ENCODE data around the gene USPL1.

The USPL1 gene

GRCh38 chr13:30608364-30608763 lies 9.4 kb upstream of the USPL1 start:
- ChIA-PET CTCF (interaction anchor here (1.1 to 1.6 kb wide), 2 partner anchors 9 to 16 kb away, joined by 3 to 11 read pairs; partner anchors contain the start of gene USPL1), POLR2A (interaction anchor here (0.6 kb wide), 1 partner anchor 193 kb away, joined by 4 read pairs; no protein-coding TSS in a partner anchor)

GRCh38 chr13:30610311-30610710 lies 7.4 kb upstream of the USPL1 start:
- ChIA-PET CTCF (interaction anchor here (1.3 kb wide), 1 partner anchor 45 kb away, joined by 3 read pairs; no protein-coding TSS in a partner anchor), POLR2A (no interaction called here)
- TF ChIP-seq CTCF (IDR thresholded peaks at IDR 0.05; ENCODE audit: control extremely low read depth, extremely low read depth, low read depth, missing control alignments) = no peak
- DNase-seq (ENCODE audit: extremely low spot score) = no peak

More at GRCh38 chr13:30608364-30608763, 9.4 kb upstream of the USPL1 start:
- no peak for DNase-seq (ENCODE audit: extremely low spot score)
- TF ChIP-seq CTCF (IDR thresholded peaks at IDR 0.05; ENCODE audit: control extremely low read depth, extremely low read depth, low read depth, missing control alignments) = no peak

- CTCF ChIA-PET = interaction anchor here (0.9 to 1.5 kb wide), 6 partner anchors 13 to 483 kb away, joined by 3 read pairs; no protein-coding TSS in a partner anchor
These were observed 2.2 kb upstream of the USPL1 start for GRCh38 chr13:30615481-30615865.

GRCh38 chr13:30615866-30616541 lies 1.7 kb upstream of the USPL1 start:
- CTCF ChIA-PET = interaction anchor here (0.7 to 3.1 kb wide), 8 partner anchors 8 to 483 kb away, joined by 3 to 11 read pairs (median 3); no protein-coding TSS in a partner anchor
- no peak for TF ChIP-seq CTCF (IDR thresholded peaks at IDR 0.05; ENCODE audit: control extremely low read depth, extremely low read depth, low read depth, missing control alignments)
- DNase-seq (ENCODE audit: extremely low spot score) = no peak
- POLR2A ChIA-PET = no interaction called here

More at GRCh38 chr13:30615481-30615865, 2.2 kb upstream of the USPL1 start:
- no peak for TF ChIP-seq CTCF (IDR thresholded peaks at IDR 0.05; ENCODE audit: control extremely low read depth, extremely low read depth, low read depth, missing control alignments)
- POLR2A ChIA-PET = interaction anchor here (0.7 kb wide), 1 partner anchor 36 kb away, joined by 3 read pairs; no protein-coding TSS in a partner anchor
- DNase-seq (ENCODE audit: extremely low spot score) = no peak

GRCh38 chr13:30616927-30617314 lies 799 bp upstream of the USPL1 start:
- DNase-seq (ENCODE audit: extremely low spot score) = peak; percentile 50
- TF ChIP-seq CTCF (IDR thresholded peaks at IDR 0.05; ENCODE audit: control extremely low read depth, extremely low read depth, low read depth, missing control alignments) = no peak
- ChIA-PET POLR2A (interaction anchor here (0.6 to 1.4 kb wide), 2 partner anchors 11 to 22 kb away, joined by 3 to 4 read pairs; no protein-coding TSS in a partner anchor), CTCF (interaction anchor here (1.3 to 3.1 kb wide), 3 partner anchors 9 to 484 kb away, joined by 3 to 11 read pairs (median 10); no protein-coding TSS in a partner anchor)

- ChIA-PET CTCF (interaction anchor here (2.1 to 3.1 kb wide), 2 partner anchors 10 to 486 kb away, joined by 10 to 11 read pairs; no protein-coding TSS in a partner anchor), POLR2A (interaction anchor here (0.6 to 1.4 kb wide), 3 partner anchors 9 to 242 kb away, joined by 3 to 6 read pairs (median 4); no protein-coding TSS in a partner anchor)
- DNase-seq (ENCODE audit: extremely low spot score) = no peak
- TF ChIP-seq CTCF (IDR thresholded peaks at IDR 0.05; ENCODE audit: control extremely low read depth, extremely low read depth, low read depth, missing control alignments) = no peak
These were observed 638 bp downstream of the USPL1 start for GRCh38 chr13:30618186-30618929.

All from GM10248 (cell line).